Neural cell (in vitro differentiated cells): ENCODE data around the gene CELSR1. TPM values are rescaled to one million over a fixed set of nuclear protein-coding genes. Genes with fewer than 3 reads are reported as not detected.

Experiments
- H2AFZ ChIP-seq: fragments of 200-600, 300-800 bp; sonication (generic), shearing (Covaris generic); 2 replicates; pipeline ENCODE4 v1.6.0; 2014; ENCODE audit warnings: low read depth, mild to moderate bottlenecking, antibody characterized with exemption, low read length, moderate library complexity
- H3F3A ChIP-seq: fragments of 200-600 bp; shearing (Covaris generic); 2 replicates; pipeline ENCODE4 v1.6.1; 2016; ENCODE audit warnings: mild to moderate bottlenecking, moderate library complexity, mixed read lengths, antibody characterized with exemption, low read length; ENCODE audit not compliant: insufficient read depth, poor library complexity, severe bottlenecking
- H3K27ac ChIP-seq: fragments of 200-600, 300-800 bp; sonication (generic), shearing (Covaris generic); 2 replicates; pipeline ENCODE4 v1.5.1; 2014; ENCODE audit warnings: mild to moderate bottlenecking, low read length, moderate library complexity
- H3K27me3 ChIP-seq: fragments of 300-800, 200-600 bp; sonication (generic), shearing (Covaris generic); 2 replicates; pipeline ENCODE4 v1.6.0; 2014; ENCODE audit warnings: mild to moderate bottlenecking, low read depth, low read length, moderate library complexity; ENCODE audit not compliant: insufficient read depth
- H3K36me3 ChIP-seq: fragments of 300-800, 200-600 bp; sonication (generic), shearing (Covaris generic); 2 replicates; pipeline ENCODE4 v1.5.1; 2014; ENCODE audit warnings: mild to moderate bottlenecking, antibody characterized with exemption, low read length, moderate library complexity; ENCODE audit not compliant: insufficient read depth
- H3K4me2 ChIP-seq: fragments of 300-800, 200-600 bp; sonication (generic), shearing (Covaris generic); 2 replicates; pipeline ENCODE4 v1.6.0; 2014; ENCODE audit warnings: mild to moderate bottlenecking, low read length
- H3K4me3 ChIP-seq: fragments of 300-800, 200-600 bp; sonication (generic), shearing (Covaris generic); 2 replicates; pipeline ENCODE4 v1.5.1; 2014; ENCODE audit warnings: mild to moderate bottlenecking, low read length, moderate library complexity
- H3K79me2 ChIP-seq: fragments of 200-600 bp; shearing (Covaris generic); replicated peaks from 2 replicates; pipeline ENCODE4 v1.6.0; 2014; ENCODE audit warnings: mild to moderate bottlenecking, low read length, moderate library complexity; ENCODE audit not compliant: insufficient read depth
- H3K9ac ChIP-seq: fragments of 300-800, 200-600 bp; sonication (generic), shearing (Covaris generic); 2 replicates; pipeline ENCODE4 v1.6.1; 2016; ENCODE audit warnings: mild to moderate bottlenecking, low read length, mixed read lengths
- H3K9me2 ChIP-seq: fragments of 200-600 bp; shearing (Covaris generic); 2 replicates; pipeline ENCODE4 v1.6.1; 2016; ENCODE audit warnings: mild to moderate bottlenecking, low read length, mixed read lengths; ENCODE audit not compliant: insufficient read depth
- H3K9me3 ChIP-seq: fragments of 200-600, 300-800 bp; sonication (generic), shearing (Covaris generic); 2 replicates; pipeline ENCODE4 v1.6.1; 2016; ENCODE audit warnings: mild to moderate bottlenecking, mixed run types, low read length, moderate library complexity, mixed read lengths
- H4K20me1 ChIP-seq: fragments of 200-600 bp; shearing (Covaris generic); 2 replicates; pipeline ENCODE4 v1.6.1; 2016; ENCODE audit warnings: mild to moderate bottlenecking, mixed run types; ENCODE audit not compliant: insufficient read depth
- CTCF ChIP-seq: fragments of 450-650 bp; IDR thresholded peaks from 2 replicates; pipeline ENCODE4 v1.5.1; 2014; ENCODE audit warnings: antibody characterized with exemption, mild to moderate bottlenecking, moderate library complexity; ENCODE audit not compliant: poor library complexity, severe bottlenecking
- EP300 ChIP-seq: fragments of 450-650 bp; conservative IDR thresholded peaks from 2 replicates; pipeline ENCODE4 v1.6.1; 2014; ENCODE audit warnings: antibody characterized with exemption, mild to moderate bottlenecking, moderate library complexity; ENCODE audit not compliant: poor library complexity, severe bottlenecking
- EZH2 ChIP-seq: fragments of 200-600, 300-800 bp; shearing (Covaris generic), sonication (generic); IDR thresholded peaks from 2 replicates; pipeline ENCODE4 v1.6.1; 2014; ENCODE audit warnings: antibody characterized with exemption, low read length, borderline replicate concordance, mild to moderate bottlenecking; ENCODE audit not compliant: insufficient read depth, poor library complexity, severe bottlenecking
- MXI1 ChIP-seq: fragments of 450-650 bp; conservative IDR thresholded peaks from 2 replicates; pipeline ENCODE4 v1.6.1; 2014; ENCODE audit warnings: antibody characterized with exemption, mild to moderate bottlenecking; ENCODE audit not compliant: poor library complexity, severe bottlenecking
- POLR2AphosphoS5 ChIP-seq: IDR thresholded peaks from 2 replicates; pipeline ENCODE4 v1.6.1; 2012
- RAD21 ChIP-seq: fragments of 450-650 bp; conservative IDR thresholded peaks from 2 replicates; pipeline ENCODE4 v1.6.1; 2014; ENCODE audit warnings: antibody characterized with exemption, mild to moderate bottlenecking, moderate library complexity
- SMC3 ChIP-seq: fragments of 450-650 bp; conservative IDR thresholded peaks from 2 replicates; pipeline ENCODE4 v1.6.1; 2014; ENCODE audit warnings: antibody characterized with exemption, mild to moderate bottlenecking, moderate library complexity; ENCODE audit not compliant: poor library complexity
- TAF1 ChIP-seq: IDR thresholded peaks from 2 replicates; pipeline ENCODE4 v1.6.1; 2012; ENCODE audit warnings: low read depth
- polyA plus RNA-seq: library from polyadenylated mRNA; depleted of rRNA; stranded (reverse); fragments of >200 nt; gene quantifications from 2 replicates; pipeline ENCODE4 v1.2.3, GENCODE V29; 2014
- TF ChIP-seq, protein P1 (sequence below): IDR thresholded peaks from 2 replicates; pipeline ENCODE4 v1.6.1; 2012; ENCODE audit warnings: borderline replicate concordance

Gene CELSR1
- polyA plus RNA-seq, 1 donor from 2014 or later: 0.14 TPM

DNA sequence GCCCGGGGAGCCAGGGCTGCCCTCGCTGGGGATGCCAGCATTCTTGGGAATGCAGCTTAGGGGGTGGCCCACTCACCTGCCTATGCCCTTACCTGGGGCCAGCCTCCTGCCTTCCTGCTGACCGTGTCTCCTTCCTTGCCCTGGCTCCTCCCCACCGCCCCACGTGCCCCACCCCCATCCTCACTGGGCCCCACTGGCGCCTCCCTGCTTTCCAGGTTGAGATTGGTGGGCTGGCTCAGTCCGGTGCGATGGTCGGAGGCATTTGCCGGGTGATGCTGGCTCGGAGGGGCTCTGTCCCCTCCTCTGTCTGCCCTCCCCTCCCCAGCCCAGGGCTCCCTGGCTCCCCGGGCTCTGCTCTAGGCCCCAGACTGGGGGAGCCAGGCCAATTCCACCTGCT lies 48.7 kb upstream of the CELSR1 start:
- Histone ChIP-seq H2AFZ (no peak overlapping the region), H3K4me3 (no peak overlapping the region), H4K20me1 (peaks cover 3% of the 10 kb centered on the region), H3K9me2 (no peaks in the 10 kb centered on the region), H3K27me3 (no peaks in the 10 kb centered on the region), H3K9ac (no peak overlapping the region), H3K27ac (no peak overlapping the region), H3K4me2 (no peak overlapping the region), H3K79me2 (no peaks in the 10 kb centered on the region), H3F3A (no peaks in the 10 kb centered on the region), H3K36me3 (no peaks in the 10 kb centered on the region), H3K9me3 (no peaks in the 10 kb centered on the region)
- TF ChIP-seq, protein P1, sequence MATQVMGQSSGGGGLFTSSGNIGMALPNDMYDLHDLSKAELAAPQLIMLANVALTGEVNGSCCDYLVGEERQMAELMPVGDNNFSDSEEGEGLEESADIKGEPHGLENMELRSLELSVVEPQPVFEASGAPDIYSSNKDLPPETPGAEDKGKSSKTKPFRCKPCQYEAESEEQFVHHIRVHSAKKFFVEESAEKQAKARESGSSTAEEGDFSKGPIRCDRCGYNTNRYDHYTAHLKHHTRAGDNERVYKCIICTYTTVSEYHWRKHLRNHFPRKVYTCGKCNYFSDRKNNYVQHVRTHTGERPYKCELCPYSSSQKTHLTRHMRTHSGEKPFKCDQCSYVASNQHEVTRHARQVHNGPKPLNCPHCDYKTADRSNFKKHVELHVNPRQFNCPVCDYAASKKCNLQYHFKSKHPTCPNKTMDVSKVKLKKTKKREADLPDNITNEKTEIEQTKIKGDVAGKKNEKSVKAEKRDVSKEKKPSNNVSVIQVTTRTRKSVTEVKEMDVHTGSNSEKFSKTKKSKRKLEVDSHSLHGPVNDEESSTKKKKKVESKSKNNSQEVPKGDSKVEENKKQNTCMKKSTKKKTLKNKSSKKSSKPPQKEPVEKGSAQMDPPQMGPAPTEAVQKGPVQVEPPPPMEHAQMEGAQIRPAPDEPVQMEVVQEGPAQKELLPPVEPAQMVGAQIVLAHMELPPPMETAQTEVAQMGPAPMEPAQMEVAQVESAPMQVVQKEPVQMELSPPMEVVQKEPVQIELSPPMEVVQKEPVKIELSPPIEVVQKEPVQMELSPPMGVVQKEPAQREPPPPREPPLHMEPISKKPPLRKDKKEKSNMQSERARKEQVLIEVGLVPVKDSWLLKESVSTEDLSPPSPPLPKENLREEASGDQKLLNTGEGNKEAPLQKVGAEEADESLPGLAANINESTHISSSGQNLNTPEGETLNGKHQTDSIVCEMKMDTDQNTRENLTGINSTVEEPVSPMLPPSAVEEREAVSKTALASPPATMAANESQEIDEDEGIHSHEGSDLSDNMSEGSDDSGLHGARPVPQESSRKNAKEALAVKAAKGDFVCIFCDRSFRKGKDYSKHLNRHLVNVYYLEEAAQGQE: no peak
- TF ChIP-seq CTCF (no peak), EZH2 (no peak), TAF1 (no peak), POLR2AphosphoS5 (no peak), SMC3 (no peak), EP300 (no peak), MXI1 (no peak)

DNA sequence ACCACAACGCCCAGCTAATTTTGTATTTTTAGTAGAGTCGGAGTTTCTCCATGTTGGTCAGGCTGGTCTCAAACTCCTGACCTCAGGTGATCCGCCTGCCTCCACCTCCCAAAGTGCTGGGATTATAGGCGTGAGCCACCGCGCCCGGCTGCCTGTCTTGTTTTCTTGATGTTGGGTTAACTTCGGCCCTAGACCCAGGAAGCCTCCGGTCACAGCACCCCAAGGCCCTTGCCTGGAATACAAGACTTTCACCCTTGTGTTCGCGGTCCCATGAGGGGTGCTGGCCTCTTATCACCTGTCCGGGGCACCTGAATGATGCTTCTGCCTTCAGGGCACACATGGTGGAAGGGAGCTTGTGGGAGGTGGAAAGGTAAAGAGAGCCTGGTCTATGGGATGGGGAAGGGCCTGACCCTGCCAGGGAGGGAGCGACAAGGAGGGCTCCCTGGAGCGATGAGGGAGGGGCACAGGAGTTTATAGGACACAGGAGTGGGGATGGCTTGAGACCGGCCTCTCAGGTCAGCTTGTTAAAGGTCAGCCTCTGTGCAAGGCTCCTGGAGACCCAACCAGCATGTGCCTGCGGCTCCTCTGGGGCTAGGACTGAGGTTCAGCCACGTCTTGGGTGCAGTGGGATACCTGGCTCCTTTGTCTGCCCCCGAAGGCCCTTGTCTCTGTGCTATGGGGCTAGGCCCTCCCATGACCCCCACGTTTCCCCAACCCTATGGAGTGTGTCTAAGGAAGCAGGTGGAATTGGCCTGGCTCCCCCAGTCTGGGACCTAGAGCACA lies 48.1 kb upstream of the CELSR1 start:
- H3K79me2 ChIP-seq: no peaks in the 10 kb centered on the region
- H3F3A ChIP-seq: no peaks in the 10 kb centered on the region
- no peak overlapping the region for H3K4me2 ChIP-seq
- H3K27me3 ChIP-seq: no peaks in the 10 kb centered on the region
- H3K36me3 ChIP-seq: no peaks in the 10 kb centered on the region
- peaks cover 3% of the 10 kb centered on the region for H4K20me1 ChIP-seq
- no peak overlapping the region for H3K4me3 ChIP-seq
- H3K9ac ChIP-seq: no peak overlapping the region
- no peak for TF ChIP-seq EZH2
- no peak for TF ChIP-seq CTCF
- no peak for TF ChIP-seq TAF1
- TF ChIP-seq SMC3: no peak
- no peak for TF ChIP-seq MXI1
- TF ChIP-seq POLR2AphosphoS5: no peak
- no peak for TF ChIP-seq RAD21
- TF ChIP-seq EP300: no peak
- TF ChIP-seq, protein P1: no peak
- no peak overlapping the region for H2AFZ ChIP-seq
- H3K9me2 ChIP-seq: no peaks in the 10 kb centered on the region
- no peak overlapping the region for H3K27ac ChIP-seq
- H3K9me3 ChIP-seq: no peaks in the 10 kb centered on the region
